Suprapubic skin (tissue), 4 donors: ENCODE measurements around the gene PDGFRB. TPM values are rescaled to one million over a fixed set of nuclear protein-coding genes. Genes with fewer than 3 reads are reported as not detected.
A peak's percentile ranks its signal among the peaks of the same experiment; 100 is the strongest.

ENCODE experiments used
- DNase-seq, 2 donors: peaks; one replicate each; pipeline ENCODE4 v3.0.0-alpha.2; 2019; ENCODE audit warnings: low spot score in 2 of 2
- H3K27ac ChIP-seq: fragments of 200-600 bp; sonication (generic); one replicate; pipeline ENCODE4 v1.5.1; 2019
- H3K27me3 ChIP-seq: fragments of 200-600 bp; sonication (generic); one replicate; pipeline ENCODE4 v1.5.1; 2019
- H3K36me3 ChIP-seq: fragments of 200-600 bp; sonication (generic); one replicate; pipeline ENCODE4 v1.5.1; 2019
- H3K4me1 ChIP-seq: fragments of 200-600 bp; sonication (generic); one replicate; pipeline ENCODE4 v1.5.1; 2019
- H3K4me3 ChIP-seq: fragments of 200-600 bp; sonication (generic); one replicate; pipeline ENCODE4 v1.5.1; 2019; ENCODE audit warnings: mild to moderate bottlenecking
- H3K9me3 ChIP-seq: fragments of 200-600 bp; sonication (generic); one replicate; pipeline ENCODE4 v1.5.1; 2019
- EP300 ChIP-seq: sonication (generic); formaldehyde crosslinking; IDR thresholded peaks from one replicate; pipeline ENCODE4 v1.6.1; 2017; ENCODE audit warnings: antibody characterized with exemption
- POLR2A ChIP-seq, 2 donors: fragments of 450-650 bp; IDR thresholded peaks; one replicate each; pipeline ENCODE4 v1.6.1; 2017; ENCODE audit warnings: antibody characterized with exemption in 2 of 2, mild to moderate bottlenecking in 2 of 2, moderate library complexity in 2 of 2
- POLR2AphosphoS5 ChIP-seq, 3 donors: sonication (generic); formaldehyde crosslinking; IDR thresholded peaks; one replicate each; pipeline ENCODE4 v1.6.1; 2017; ENCODE audit warnings: antibody characterized with exemption in 3 of 3
- WGBS: methylation state at CpG from one replicate; pipeline ENCODE4 v1.1.5; 2018; 5-methylcytosine and 5-hydroxymethylcytosine counted together
- total RNA-seq, 4 donors: library from RNA; depleted of rRNA; stranded (reverse); fragments of >200 nt; gene quantifications; one replicate each; pipeline ENCODE4 v1.1.0, GENCODE V29; 2016
- TF ChIP-seq, protein P1 (sequence below), 2 donors: fragments of 200-600 bp in 1 of 2; fragments of 450-650 bp in 1 of 2; sonication (generic) in 1 of 2; IDR thresholded peaks; one replicate each; pipeline ENCODE4 v1.5.1; 2016 to 2019; ENCODE audit warnings: antibody characterized with exemption in 2 of 2, mild to moderate bottlenecking in 1 of 2, moderate library complexity in 1 of 2

The PDGFRB gene
- total RNA-seq, 4 donors from 2014 or later, result 23.8 to 51.4 (median 43.9) TPM

DNA sequence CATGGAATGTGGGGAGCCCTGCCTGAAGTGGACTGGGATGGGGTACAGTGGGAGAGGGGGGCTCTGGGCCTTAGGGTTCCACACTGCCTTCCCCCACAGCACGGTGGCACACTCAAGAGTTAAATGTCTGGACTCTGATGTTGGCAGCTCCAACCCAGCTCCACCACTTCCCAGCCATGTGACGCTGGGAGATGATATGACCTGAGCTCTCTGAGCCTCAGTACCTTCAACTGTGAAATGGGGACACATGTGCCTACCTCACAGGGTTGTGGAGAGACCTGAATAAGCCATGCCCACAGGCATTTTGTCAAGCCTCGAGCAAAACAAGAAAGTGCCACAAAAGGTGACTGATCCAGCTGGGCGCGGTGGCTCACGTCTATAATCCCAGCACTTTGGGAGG lies 3.4 kb upstream of the PDGFRB start:
- H3K27me3 ChIP-seq, result peaks cover 7% of the 10 kb centered on the region
- H3K9me3 ChIP-seq, result no peaks in the 10 kb centered on the region
- peak overlapping the region; percentile 86 for H3K27ac ChIP-seq
- WGBS, result 74% methylated on average over 5 of the region's 6 CpGs
- TF ChIP-seq POLR2AphosphoS5 (IDR thresholded peaks at IDR 0.05), result no peak
- no peak for TF ChIP-seq POLR2A (IDR thresholded peaks at IDR 0.05)
- TF ChIP-seq, protein P1, sequence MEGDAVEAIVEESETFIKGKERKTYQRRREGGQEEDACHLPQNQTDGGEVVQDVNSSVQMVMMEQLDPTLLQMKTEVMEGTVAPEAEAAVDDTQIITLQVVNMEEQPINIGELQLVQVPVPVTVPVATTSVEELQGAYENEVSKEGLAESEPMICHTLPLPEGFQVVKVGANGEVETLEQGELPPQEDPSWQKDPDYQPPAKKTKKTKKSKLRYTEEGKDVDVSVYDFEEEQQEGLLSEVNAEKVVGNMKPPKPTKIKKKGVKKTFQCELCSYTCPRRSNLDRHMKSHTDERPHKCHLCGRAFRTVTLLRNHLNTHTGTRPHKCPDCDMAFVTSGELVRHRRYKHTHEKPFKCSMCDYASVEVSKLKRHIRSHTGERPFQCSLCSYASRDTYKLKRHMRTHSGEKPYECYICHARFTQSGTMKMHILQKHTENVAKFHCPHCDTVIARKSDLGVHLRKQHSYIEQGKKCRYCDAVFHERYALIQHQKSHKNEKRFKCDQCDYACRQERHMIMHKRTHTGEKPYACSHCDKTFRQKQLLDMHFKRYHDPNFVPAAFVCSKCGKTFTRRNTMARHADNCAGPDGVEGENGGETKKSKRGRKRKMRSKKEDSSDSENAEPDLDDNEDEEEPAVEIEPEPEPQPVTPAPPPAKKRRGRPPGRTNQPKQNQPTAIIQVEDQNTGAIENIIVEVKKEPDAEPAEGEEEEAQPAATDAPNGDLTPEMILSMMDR (IDR thresholded peaks at IDR 0.05), result no peak
- TF ChIP-seq EP300, result no peak
- no peak for DNase-seq
- H3K36me3 ChIP-seq, result no peaks in the 10 kb centered on the region
- H3K4me3 ChIP-seq, result no peak overlapping the region
- peaks cover 54% of the 10 kb centered on the region for H3K4me1 ChIP-seq

GRCh38 chr5:150158170-150158949 lies 2.7 kb upstream of the PDGFRB start:
- DNase-seq, result no peak
- H3K27ac ChIP-seq, result peak overlapping the region; percentile 86
- H3K4me1 ChIP-seq, result peaks cover 47% of the 10 kb centered on the region
- H3K9me3 ChIP-seq, result no peaks in the 10 kb centered on the region
- TF ChIP-seq POLR2A (IDR thresholded peaks at IDR 0.05), result no peak
- H3K27me3 ChIP-seq, result peaks cover 7% of the 10 kb centered on the region
- H3K4me3 ChIP-seq, result no peak overlapping the region
- no peaks in the 10 kb centered on the region for H3K36me3 ChIP-seq
- WGBS, result 54% methylated on average over 12 of the region's 12 CpGs

- Histone ChIP-seq H3K4me3 (no peak overlapping the region), H3K9me3 (no peaks in the 10 kb centered on the region), H3K4me1 (peaks cover 47% of the 10 kb centered on the region), H3K27ac (peak overlapping the region; percentile 86), H3K27me3 (peaks cover 9% of the 10 kb centered on the region), H3K36me3 (no peaks in the 10 kb centered on the region)
- no peak for DNase-seq
- 73% methylated on average over 3 of the region's 3 CpGs for WGBS
- TF ChIP-seq POLR2A (IDR thresholded peaks at IDR 0.05) (no peak), POLR2AphosphoS5 (IDR thresholded peaks at IDR 0.05) (no peak), EP300 (no peak)
- TF ChIP-seq, protein P1 (IDR thresholded peaks at IDR 0.05), result no peak
Measured at GRCh38 chr5:150157168-150157567, 1.5 kb upstream of the PDGFRB start.

DNA sequence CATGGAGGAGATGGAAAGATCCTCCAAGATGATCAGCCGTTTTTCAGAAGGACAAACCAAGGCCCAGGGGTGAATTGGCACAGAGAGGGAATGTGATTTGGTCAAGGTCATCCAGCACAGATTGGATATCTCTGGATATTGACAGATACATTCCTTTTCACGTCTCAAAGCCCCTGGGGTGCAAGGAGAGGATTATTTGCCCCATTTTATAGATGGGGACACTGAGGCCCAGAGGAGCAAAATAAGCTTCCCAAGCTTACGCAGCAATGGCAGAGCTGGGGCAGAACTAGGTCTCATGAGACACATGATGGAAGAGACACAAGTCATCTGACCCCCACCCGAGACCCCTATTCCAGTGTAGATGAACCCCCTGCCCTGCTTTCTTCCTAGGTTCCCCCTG lies 895 bp upstream of the PDGFRB start:
- peak overlapping the region; percentile 86 for H3K27ac ChIP-seq
- peaks cover 9% of the 10 kb centered on the region for H3K27me3 ChIP-seq
- H3K4me1 ChIP-seq, result peaks cover 46% of the 10 kb centered on the region
- 75% methylated on average over 4 of the region's 4 CpGs for WGBS
- no peaks in the 10 kb centered on the region for H3K36me3 ChIP-seq
- no peak for DNase-seq
- peak overlapping the region; percentile 48 for H3K4me3 ChIP-seq
- H3K9me3 ChIP-seq, result no peaks in the 10 kb centered on the region
- no peak for TF ChIP-seq POLR2A (IDR thresholded peaks at IDR 0.05)
- no peak for TF ChIP-seq POLR2AphosphoS5 (IDR thresholded peaks at IDR 0.05)
- TF ChIP-seq EP300, result no peak
- TF ChIP-seq, protein P1 (IDR thresholded peaks at IDR 0.05), result no peak

GRCh38 chr5:150156027-150156368 lies 353 bp upstream of the PDGFRB start:
- H3K9me3 ChIP-seq, result no peaks in the 10 kb centered on the region
- peaks cover 42% of the 10 kb centered on the region for H3K4me1 ChIP-seq
- 12% methylated on average over 9 of the region's 9 CpGs for WGBS
- peak overlapping the region; percentile 48 for H3K4me3 ChIP-seq
- peaks cover 9% of the 10 kb centered on the region for H3K27me3 ChIP-seq
- no peak for DNase-seq
- no peaks in the 10 kb centered on the region for H3K36me3 ChIP-seq
- TF ChIP-seq, protein P1 (IDR thresholded peaks at IDR 0.05), result no peak
- TF ChIP-seq EP300 (no peak), POLR2A (IDR thresholded peaks at IDR 0.05) (no peak), POLR2AphosphoS5 (IDR thresholded peaks at IDR 0.05) (no peak)
- peak overlapping the region; percentile 86 for H3K27ac ChIP-seq
